Measurements from ENCODE around the gene ACVR1B.

Gene ACVR1B

DNA sequence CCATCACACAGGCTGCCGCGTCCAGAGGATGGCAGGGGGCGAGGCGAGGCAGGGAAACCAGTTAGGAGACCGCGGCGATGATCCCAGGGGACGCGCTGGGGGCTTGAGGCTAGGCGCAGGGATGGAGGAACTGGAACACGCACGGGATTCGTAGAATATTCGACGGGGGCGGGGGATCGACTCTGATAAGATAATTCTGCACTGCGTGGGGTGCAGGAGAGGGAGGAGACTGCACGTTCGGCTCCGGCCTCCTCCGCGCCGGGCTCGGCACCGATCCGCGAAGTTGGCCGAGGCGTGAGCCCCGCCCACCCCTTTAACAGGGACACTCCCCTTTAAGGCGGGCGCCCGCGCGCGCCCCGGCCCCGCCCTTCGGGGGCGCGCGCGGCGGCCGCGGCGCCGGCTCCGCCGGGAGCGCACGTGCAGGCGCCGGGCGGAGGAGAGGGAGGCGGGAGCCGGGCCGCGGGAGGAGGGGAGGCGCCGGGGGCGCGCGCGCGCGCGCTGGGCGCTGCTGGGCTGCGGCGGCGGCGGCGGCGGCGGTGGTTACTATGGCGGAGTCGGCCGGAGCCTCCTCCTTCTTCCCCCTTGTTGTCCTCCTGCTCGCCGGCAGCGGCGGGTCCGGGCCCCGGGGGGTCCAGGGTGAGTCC, at the start of gene ACVR1B:
ACVR1B (plus strand) TSS at position 501 of the 644 bp plus-strand sequence; CDS start at position 546, 45 bp downstream.
- DNase-seq, result peak; percentile 93

DNA sequence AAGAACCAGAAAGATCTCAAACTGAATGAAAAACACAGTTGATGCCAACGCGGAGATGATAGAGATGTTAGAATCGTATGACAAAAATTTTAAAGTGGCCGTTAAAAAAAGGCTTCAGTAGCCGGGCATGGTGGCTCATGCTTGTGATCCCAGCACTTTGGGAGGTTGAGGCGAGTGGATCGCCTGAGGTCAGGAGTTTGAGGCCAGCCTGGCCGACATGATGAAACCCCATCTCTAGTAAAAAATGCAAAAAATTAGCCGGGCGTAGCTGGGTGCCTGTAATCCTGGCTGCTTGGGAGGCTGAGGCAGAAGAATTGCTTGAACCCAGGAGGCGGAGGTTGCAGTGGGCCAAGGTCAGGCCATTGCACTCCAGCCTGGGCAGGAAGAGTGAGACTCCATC, 49.6 kb upstream of the ACVR1B start:
- DNase-seq, result no peak

- no peak for DNase-seq
Observed at GRCh38 chr12:51904951-51905470, 46.5 kb upstream of the ACVR1B start.

DNA sequence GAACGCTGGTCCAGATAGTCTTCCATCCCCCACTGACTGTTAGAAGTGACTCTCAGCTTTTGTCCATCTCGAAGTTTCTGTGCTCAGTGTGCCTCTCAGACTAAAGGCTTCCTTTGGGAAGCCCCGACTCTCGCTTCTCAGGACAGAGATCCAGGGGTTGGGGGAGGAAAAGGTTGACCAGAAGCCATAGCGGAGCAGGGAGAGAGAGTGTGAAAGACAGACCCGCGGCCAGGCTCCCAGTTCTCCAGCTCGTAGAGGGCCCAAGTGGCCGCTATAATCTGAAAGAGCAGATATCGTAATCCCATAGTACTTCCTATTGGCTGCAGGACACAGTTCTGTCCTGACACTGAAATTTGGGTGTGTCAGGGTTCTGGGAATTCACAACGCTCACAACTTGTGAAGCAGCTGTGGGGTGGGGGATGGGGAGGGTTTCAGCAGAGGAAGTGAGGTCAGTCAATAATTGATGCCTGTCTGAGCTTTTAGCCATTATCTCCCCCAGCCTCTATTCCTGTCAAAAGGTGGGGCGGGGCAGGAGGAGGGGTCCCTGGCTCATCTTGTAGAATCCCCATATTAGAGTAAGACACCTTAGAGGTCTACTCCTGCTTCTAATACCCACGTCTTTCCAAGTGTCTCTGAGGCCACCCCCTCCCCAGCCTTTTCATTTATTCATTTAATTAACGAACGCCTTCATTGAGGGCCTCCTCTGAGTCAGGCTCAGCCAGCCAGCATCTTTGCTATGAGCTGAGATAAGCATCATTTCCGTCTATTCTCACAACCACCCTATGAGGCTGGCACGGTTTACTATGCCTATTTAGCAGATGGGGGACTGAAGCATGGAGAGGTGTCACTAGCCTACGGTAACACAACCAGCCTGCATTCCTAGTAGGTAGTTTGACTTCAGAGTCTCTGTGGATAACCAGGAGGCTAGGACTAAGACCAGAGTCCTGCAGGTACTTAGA, 45.7 kb upstream of the ACVR1B start:
- no peak for DNase-seq

- no peak for DNase-seq
Observed at GRCh38 chr12:51906430-51907082, 44.9 kb upstream of the ACVR1B start.

DNA sequence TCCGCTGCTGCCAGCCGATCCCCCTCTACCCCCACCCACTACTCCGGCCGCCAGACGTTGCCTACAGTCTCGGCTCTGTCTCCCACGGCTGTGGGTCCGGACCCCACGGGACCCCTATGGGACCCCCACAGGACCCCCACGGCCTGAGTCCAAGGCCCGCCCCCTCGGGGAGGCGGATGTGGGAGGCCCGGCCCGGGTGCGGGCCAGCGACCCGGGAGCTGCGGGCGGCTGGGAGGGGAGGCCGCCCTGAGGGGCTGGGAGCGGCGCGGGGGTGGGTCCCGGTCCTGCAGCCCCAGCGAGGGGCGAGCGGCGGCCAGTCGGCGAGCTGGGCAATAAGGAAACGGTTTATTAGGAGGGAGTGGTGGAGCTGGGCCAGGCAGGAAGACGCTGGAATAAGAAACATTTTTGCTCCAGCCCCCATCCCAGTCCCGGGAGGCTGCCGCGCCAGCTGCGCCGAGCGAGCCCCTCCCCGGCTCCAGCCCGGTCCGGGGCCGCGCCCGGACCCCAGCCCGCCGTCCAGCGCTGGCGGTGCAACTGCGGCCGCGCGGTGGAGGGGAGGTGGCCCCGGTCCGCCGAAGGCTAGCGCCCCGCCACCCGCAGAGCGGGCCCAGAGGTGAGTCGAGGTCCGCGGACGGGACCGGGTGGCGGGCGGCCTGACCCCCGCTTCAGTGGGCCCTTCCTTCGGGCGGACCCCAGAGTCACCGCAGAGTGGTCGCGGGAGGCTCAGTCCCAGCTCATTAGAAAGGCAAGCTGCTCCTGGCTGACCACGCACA, 44.2 kb upstream of the ACVR1B start, which contains the start of gene ACVRL1:
ACVRL1 (plus strand) TSS at position 422 of the 773 bp plus-strand sequence. CDS start 4,971 bp downstream, outside the sequence.
- no peak for DNase-seq

- DNase-seq, result no peak
Observed at GRCh38 chr12:51907856-51908425, 43.6 kb upstream of the ACVR1B start.

DNA sequence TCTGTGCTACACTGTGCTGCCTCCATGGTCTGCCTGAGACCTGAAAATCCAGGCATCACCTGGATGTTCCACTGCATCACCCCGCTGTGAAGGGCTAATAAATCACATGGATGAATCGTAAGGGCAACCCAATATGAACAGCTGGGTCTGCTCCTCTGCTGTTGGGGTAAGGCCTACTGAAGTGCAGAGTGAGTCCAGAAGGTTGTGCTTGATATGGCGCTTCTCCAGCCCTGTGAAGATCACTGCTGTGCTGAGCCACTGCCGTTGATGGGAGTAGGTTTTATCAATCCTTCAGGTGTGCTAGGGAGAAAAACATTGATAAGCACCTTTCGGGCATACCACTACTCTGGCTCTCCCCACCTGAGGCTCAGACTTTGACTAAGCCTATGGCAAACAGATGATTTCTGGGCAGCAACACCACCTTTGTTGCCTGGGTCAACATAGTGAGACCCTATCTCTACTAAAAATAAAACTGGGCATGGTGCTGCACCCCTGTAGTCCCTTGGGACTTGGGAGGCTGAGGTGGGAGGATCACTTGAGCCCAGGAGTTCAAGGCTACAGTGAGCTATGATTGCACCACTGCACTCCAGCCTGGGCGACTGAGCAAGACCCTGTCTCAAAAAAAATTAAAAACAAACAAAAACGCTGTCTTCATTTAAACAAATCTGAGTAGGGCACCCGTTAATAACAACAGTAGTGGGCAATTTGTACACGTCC, 42.5 kb upstream of the ACVR1B start:
- DNase-seq, result no peak

GRCh38 chr12:51910168-51910567, 41.3 kb upstream of the ACVR1B start:
- no peak for DNase-seq

- DNase-seq, result no peak
Observed at GRCh38 chr12:51910691-51911090, 40.8 kb upstream of the ACVR1B start.

- no peak for DNase-seq
Observed at GRCh38 chr12:51911307-51911706, 40.2 kb upstream of the ACVR1B start.

DNA sequence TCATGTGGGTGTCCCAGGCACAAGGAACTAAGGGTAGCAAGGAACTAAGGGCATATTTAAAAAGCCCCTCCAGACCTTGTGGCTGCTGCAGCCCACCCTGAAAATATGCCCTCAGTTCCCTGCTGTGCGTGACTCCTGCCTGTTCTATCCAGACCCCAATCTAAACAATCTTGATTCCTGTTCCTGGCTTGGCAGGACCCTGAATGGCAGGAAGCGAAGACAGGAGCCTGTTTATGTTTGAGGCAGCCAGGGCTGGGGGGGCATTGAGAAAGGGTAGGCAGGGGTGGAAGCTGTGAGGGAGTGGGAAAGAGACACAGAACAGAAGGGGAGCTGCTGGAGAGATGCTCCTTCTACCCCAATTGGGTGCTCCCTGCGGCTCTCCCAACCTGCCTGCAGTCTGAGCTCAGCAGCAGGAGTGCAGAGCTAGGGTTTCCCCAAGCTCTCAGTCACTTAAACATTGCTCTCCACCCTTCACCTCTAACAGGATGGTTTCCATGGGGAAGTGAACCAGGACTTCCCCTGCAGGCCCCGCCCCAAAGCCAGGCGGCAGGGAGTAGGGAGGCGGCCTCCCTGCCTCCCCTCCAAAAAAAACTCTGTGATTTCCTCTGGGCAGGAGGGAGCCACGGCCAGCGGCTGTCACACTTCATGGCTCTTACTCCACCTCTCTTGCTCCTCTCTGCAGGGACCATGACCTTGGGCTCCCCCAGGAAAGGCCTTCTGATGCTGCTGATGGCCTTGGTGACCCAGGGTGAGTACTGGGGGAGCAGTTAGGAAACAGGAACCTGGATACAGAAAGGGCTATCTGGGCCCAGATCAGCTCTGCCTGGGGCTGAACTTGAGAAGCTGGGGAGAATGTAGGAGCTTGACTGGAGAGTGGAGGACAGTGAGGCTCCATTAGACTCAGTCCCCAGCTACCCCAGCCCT, 39.4 kb upstream of the ACVR1B start:
- no peak for DNase-seq

GRCh38 chr12:51913071-51914033, 38.1 kb upstream of the ACVR1B start:
- no peak for DNase-seq

- DNase-seq, result no peak
Observed at GRCh38 chr12:51914034-51914923, 37.2 kb upstream of the ACVR1B start.

- DNase-seq, result no peak
Observed at GRCh38 chr12:51915003-51915625, 36.4 kb upstream of the ACVR1B start.

- no peak for DNase-seq
Observed at GRCh38 chr12:51915951-51916350, 35.5 kb upstream of the ACVR1B start.

DNA sequence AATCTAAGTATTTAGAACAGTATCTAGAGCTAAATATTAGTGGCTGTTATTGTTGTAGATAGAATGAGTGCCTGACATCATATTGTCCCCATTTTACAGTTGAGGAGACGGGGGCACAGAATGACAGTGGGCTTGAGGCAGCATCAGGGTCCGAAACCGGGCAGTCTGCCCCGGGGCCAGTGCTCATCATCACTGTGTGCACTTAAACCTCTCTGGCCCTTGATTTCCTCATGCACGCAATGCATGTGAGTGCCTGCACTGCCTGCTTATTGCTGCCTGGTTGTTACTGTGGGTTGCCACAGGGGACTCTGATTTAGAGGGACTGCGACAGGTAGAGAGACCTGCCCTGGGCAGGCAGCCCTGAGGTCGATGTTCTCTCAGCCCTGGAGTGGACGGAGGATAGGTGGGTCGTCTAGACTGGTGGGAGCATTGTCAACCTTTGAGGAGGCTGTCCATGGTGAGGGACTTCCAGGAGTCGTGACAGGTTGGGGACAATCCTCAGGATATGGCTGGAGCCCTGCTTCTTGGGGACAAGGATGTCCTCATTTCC, 34.4 kb upstream of the ACVR1B start:
- DNase-seq, result no peak
